Activated T-helper 1 cell treated with anti-CD3 and anti-CD28 coated beads, Interleukin-2, amount 50 U/mL, for 16 hours (primary cell): ENCODE measurements around the gene DPCD.
"Not testable (repeated sequence)": the region's sequence is repeated elsewhere in the genome, so short reads cannot be mapped to it uniquely, and the experiment has no call there.

ENCODE experiments used
- DNase-seq, 2 donors: peaks; one replicate each; pipeline ENCODE4 v3.0.0-alpha.2; 2020; ENCODE audit warnings: low read depth in 1 of 2, low spot score in 1 of 2

Gene DPCD

DNA sequence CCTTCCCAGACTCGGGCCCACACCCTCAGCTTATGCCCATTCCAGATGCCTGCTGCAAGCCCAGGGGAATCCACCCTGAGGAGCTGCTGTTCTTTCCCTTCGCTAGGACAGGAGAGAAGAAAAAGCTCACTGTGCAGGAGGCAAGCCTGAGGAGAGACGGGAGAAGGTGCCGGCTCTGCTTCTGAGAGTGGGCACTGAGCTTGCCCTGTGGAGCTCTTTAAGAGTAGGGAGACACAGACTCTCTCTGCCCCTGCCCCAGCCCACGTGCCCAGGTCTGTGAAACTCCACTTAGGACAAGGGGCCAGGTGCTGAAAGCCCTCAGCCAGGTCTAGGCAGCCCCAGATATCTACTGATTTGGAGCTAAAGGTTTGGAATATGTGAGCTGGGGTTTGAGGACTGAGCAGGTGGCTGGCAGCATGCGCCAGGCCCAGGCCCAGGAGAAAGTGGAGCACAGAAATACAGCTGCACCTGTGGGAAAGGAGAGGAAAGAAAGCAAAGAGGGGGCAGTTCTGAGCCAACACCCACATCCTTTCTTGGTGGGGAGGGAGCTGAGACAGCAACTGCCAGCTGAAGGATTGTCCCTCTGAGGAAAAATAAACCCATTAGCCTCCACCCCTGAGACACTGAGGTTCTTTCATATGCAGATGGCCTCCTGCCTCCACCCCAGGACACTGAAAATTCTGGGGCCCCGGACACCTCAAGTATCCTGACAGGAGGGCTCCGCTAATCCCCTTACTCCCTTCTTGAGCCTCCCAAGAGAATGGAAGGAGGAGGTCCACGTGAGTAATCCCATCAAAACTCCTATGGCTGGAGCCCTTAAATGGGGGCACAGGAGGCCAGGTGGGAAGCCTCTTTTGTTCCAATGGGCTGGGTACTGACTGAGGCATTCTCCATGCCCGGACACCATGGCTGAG is 7.4 kb upstream of the DPCD start:
- no peak for DNase-seq

GRCh38 chr10:101585841-101586240 is 2.3 kb upstream of the DPCD start:
- DNase-seq = no peak

- DNase-seq = no peak
These were observed 758 bp downstream of the DPCD start for GRCh38 chr10:101588879-101589278.

DNA sequence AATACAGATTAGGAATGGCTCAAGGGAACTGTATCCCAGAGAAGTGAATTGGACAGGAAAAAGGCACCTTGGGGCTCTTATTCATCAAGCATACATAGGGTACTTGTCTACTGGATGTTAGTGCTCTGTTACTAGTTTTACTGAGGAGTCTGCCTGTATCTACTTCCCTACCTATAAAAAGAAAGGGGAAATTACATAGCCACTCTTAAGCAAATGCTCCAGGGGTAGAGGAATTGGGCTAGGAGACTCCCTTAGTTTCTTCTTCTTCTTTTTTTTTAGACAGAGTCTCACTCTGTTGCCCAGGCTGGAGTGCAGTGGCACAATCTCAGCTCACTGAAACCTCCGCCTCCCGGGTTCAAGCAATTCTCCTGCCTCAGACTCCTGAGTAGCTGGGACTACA is 5.2 kb downstream of the DPCD start:
- not testable (repeated sequence) for DNase-seq

GRCh38 chr10:101595591-101596433 is 7.7 kb downstream of the DPCD start:
- DNase-seq = no peak

- DNase-seq = no peak
These were observed 9.2 kb downstream of the DPCD start for GRCh38 chr10:101597091-101597900.

GRCh38 chr10:101601541-101601940 is 13.4 kb downstream of the DPCD start:
- DNase-seq = no peak

GRCh38 chr10:101602761-101603398 is 14.8 kb downstream of the DPCD start:
- peak; percentile 9 to 20 for DNase-seq

- no peak for DNase-seq
These were observed 19.0 kb downstream of the DPCD start for GRCh38 chr10:101607124-101607523.

GRCh38 chr10:101609481-101609880 is 21.4 kb downstream of the DPCD start:
- no peak for DNase-seq

GRCh38 chr10:101611096-101611905 is 23.2 kb downstream of the DPCD start:
- DNase-seq = no peak

DNA sequence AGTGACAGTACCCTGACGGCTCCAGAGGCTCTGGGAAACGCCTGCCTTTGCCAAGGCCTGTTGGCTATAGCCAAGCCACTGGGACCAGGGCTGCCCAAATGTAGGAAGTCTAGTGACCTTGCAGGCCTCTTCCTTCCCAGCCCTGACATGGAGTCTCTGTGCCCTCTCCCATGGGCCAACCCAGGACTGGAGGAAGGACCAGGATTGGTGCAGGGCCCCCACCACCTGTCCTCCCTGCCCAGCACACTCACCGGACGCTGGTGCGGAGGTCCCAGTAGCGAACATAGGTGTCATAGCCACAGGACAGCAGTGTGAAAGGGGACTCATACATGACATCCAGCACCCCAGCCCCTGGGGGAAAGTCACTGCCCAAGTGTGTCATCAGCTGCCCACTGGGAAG is 24.0 kb downstream of the DPCD start:
- DNase-seq = no peak

GRCh38 chr10:101612872-101613271 is 24.8 kb downstream of the DPCD start:
- DNase-seq = no peak

DNA sequence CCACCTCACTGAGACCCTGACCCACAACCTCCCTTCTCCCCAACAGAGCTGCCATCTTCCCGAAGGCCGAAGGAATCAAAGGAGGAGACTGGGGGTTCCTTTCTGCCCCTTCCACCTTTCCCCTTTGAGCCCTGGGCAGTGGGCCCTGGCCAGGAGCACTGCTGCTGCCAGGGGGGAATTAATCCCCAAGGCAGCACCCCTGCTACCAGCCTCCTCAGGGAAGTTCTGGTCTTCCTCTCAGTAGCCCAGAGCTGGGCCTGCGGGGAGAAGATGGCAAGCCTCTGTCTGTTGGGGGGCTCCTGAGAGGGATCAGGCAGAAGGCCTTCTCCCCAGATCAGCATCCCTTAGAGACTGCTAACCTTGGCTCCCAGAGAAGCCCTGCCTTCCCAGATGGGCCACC is 25.5 kb downstream of the DPCD start:
- DNase-seq = no peak

- DNase-seq = no peak
These were observed 26.8 kb downstream of the DPCD start for GRCh38 chr10:101614663-101615524.

- DNase-seq = no peak
These were observed 27.5 kb downstream of the DPCD start for GRCh38 chr10:101615525-101616116.

- DNase-seq = no peak
These were observed 28.4 kb downstream of the DPCD start for GRCh38 chr10:101616415-101617101.
